ENCODE data around the gene ZNF787. TPM values are rescaled to one million over a fixed set of nuclear protein-coding genes. Genes with fewer than 3 reads are reported as not detected.

Gene ZNF787
- total and polyA plus RNA-seq, 2 of the 8 experiments (the other 6 are each of a cell fraction or from before 2014, with no cell fraction given) = 19.7 to 56.0 TPM

DNA sequence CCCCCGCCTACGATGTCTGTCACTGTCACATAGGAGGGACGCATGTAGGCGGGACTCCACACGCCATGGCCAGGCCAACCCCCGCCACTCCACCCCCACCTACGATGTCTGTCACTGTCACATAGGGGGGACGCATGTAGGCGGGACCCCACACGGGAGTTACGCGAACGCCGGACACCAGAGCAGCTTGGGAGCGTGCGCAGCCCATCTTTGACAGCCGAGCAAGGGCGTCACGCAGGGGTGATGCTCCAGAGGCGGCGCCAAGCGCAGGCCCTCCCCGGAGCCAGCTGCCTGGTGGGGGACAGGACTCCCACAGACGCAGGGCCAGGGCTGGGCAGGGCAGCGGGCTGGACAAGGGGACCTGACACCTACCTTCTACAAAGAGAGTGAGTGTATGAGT, 20.0 kb downstream of the ZNF787 start:
- Histone ChIP-seq H3K4me1 (replicated peaks in 1 of 4; ENCODE audit: control insufficient read depth in 3 of 4, insufficient read depth in 4 of 4, low read length in 3 of 4) (peaks cover 0 to 3% (median 2%) of the 10 kb centered on the region in 4 experiments; a peak in 4 of 7 replicates), H3K27me3 (replicated peaks in 1 of 4; ENCODE audit: control insufficient read depth in 3 of 4, extremely low read depth in 1 of 4, insufficient read depth in 3 of 4, low read length in 3 of 4) (no peaks in the 10 kb centered on the region), H4K20me1 (replicated peaks in 1 of 2; ENCODE audit: control insufficient read depth in 1 of 2, insufficient read depth in 2 of 2, low read length in 2 of 2) (peaks cover 27 to 38% of the 10 kb centered on the region in 2 experiments), H2AK5ac (ENCODE audit: low read depth, low read length) (no peak overlapping the region), H3K23me2 (ENCODE audit: low read depth, low read length) (no peaks in the 10 kb centered on the region), H3K4me2 (ENCODE audit: insufficient read depth in 1 of 2, low read depth in 2 of 2, low read length in 2 of 2) (no peak overlapping the region), H3K4me3 (ENCODE audit: extremely low read depth in 1 of 4, insufficient read depth in 2 of 4, low read depth in 3 of 4, low read length in 4 of 4) (no peak overlapping the region), H3K18ac (ENCODE audit: extremely low read depth, low read length) (no peak overlapping the region), H2BK5ac (ENCODE audit: low read depth, low read length) (no peak overlapping the region), H4K5ac (ENCODE audit: insufficient read length, low read depth, low read length) (no peak overlapping the region), H3K4ac (replicated peaks; ENCODE audit: insufficient read length, low read depth, low read length) (no peak overlapping the region), H4K8ac (ENCODE audit: extremely low read depth, insufficient read depth, low read length) (no peak overlapping the region; the same call in 1 of the 2 replicates), H3K36me3 (ENCODE audit: control insufficient read depth in 2 of 4, insufficient read depth in 4 of 4, low read length in 3 of 4) (peaks cover 2 to 20% (median 7%) of the 10 kb centered on the region in 4 experiments; a peak in 6 of 8 replicates), H2BK15ac (ENCODE audit: low read length) (no peak overlapping the region), H4K91ac (replicated peaks; ENCODE audit: insufficient read length, low read length) (no peak overlapping the region), H3K9me3 (ENCODE audit: insufficient read depth in 2 of 2, low read depth in 1 of 2, low read length in 1 of 2) (no peaks in the 10 kb centered on the region), H2AFZ (ENCODE audit: low read length) (no peak overlapping the region), H3K56ac (replicated peaks; ENCODE audit: insufficient read length, low read depth, low read length) (no peak overlapping the region), H3K9ac (replicated peaks in 1 of 4; ENCODE audit: extremely low read depth in 1 of 4, low read depth in 3 of 4, low read length in 3 of 4) (no peak overlapping the region), H2BK120ac (replicated peaks; ENCODE audit: low read depth, low read length) (no peak overlapping the region), H3K14ac (ENCODE audit: insufficient read length) (no peak overlapping the region), H2BK12ac (ENCODE audit: low read depth, low read length) (no peak overlapping the region), H3K27ac (ENCODE audit: low read depth, low read length) (no peak overlapping the region), H3K79me1 (ENCODE audit: low read depth, low read length) (peaks cover 21% of the 10 kb centered on the region), H3K23ac (ENCODE audit: insufficient read length) (no peak overlapping the region), H2BK20ac (ENCODE audit: low read length) (no peak overlapping the region), H3K79me2 (ENCODE audit: control insufficient read depth in 1 of 2, insufficient read depth in 2 of 2, low read length in 2 of 2) (peaks cover 4 to 66% of the 10 kb centered on the region in 2 experiments; a peak in 3 of 4 replicates)
- ChIA-PET POLR2A (ENCODE audit: partially characterized antibody) (interaction anchor here (0.7 kb wide), 1 partner anchor 33 kb away, joined by 3 read pairs; no protein-coding TSS in a partner anchor), CTCF (ENCODE audit: partially characterized antibody) (interaction anchor here (3.3 kb wide), 1 partner anchor 54 kb away, joined by 14 read pairs; no protein-coding TSS in a partner anchor)
- 83% methylated on average over 24 of the region's 25 CpGs; no CpG with 5 or more reads in 1 of the 2 experiments for WGBS, 2 experiments (ENCODE audit: extremely low coverage in 1 of 2, insufficient coverage in 1 of 2, insufficient read length in 1 of 2, insufficient replicate concordance in 2 of 2, low coverage in 1 of 2, low lambda C conversion rate in 2 of 2, missing lambda C conversion rate in 1 of 2)
- TF ChIP-seq JUND (IDR thresholded peaks at IDR 0.05; ENCODE audit: low read length) = no peak
- FAIRE-seq = no peak
- DNase-seq (ENCODE audit: low read depth in 1 of 2, low spot score in 2 of 2) = no peak

Data from H1 (cell line).